GM10248 (cell line): ENCODE measurements around the gene MMD.
A peak's percentile ranks its signal among the peaks of the same experiment; 100 is the strongest.
"Not testable (repeated sequence)": the region's sequence is repeated elsewhere in the genome, so short reads cannot be mapped to it uniquely, and the experiment has no call there.

Experiments
- CTCF ChIA-PET: fragments of 300-600 bp; sonication (Branson Sonifier 250); formaldehyde crosslinking; extraction: SDS; loops from one replicate; lab custom pipeline; 2021; ENCODE audit warnings: antibody characterized with exemption; lab: Yijun Ruan, JAX
- POLR2A ChIA-PET: fragments of 350-650 bp; sonication (Branson Sonifier 250); formaldehyde crosslinking; extraction: SDS; loops from one replicate; lab custom pipeline; 2020; ENCODE audit warnings: antibody characterized with exemption; lab: Yijun Ruan, JAX
- DNase-seq: peaks from one replicate; pipeline ENCODE4 v3.0.0; 2012; ENCODE audit errors: extremely low spot score
- CTCF ChIP-seq: IDR thresholded peaks from 2 replicates; pipeline ENCODE4 v1.5.1; 2012; ENCODE audit warnings: mild to moderate bottlenecking, low read depth; ENCODE audit errors: extremely low read depth, missing control alignments, control extremely low read depth

The MMD gene

GRCh38 chr17:55432358-55433028 is 10.9 kb upstream of the MMD start:
- ChIA-PET POLR2A (no interaction called here), CTCF (interaction anchor here (1.1 to 2.5 kb wide), 4 partner anchors 9 to 82 kb away, joined by 3 to 7 read pairs (median 4); no protein-coding TSS in a partner anchor)
- DNase-seq: no peak
- TF ChIP-seq CTCF: no peak

GRCh38 chr17:55431914-55432313 is 10.3 kb upstream of the MMD start:
- CTCF ChIA-PET: interaction anchor here (2.0 to 2.5 kb wide), 2 partner anchors 17 to 82 kb away, joined by 6 to 7 read pairs; no protein-coding TSS in a partner anchor
- POLR2A ChIA-PET: not testable (repeated sequence)

GRCh38 chr17:55430541-55431288 is 9.1 kb upstream of the MMD start:
- POLR2A ChIA-PET: no interaction called here

More at GRCh38 chr17:55431914-55432313, 10.3 kb upstream of the MMD start:
- DNase-seq: not testable (repeated sequence)

GRCh38 chr17:55427587-55427882 is 5.9 kb upstream of the MMD start:
- POLR2A ChIA-PET: no interaction called here
- TF ChIP-seq CTCF: no peak
- CTCF ChIA-PET: interaction anchor here (1.2 to 1.5 kb wide), 2 partner anchors 10 to 87 kb away, joined by 3 read pairs; no protein-coding TSS in a partner anchor
- DNase-seq: no peak

More at GRCh38 chr17:55430541-55431288, 9.1 kb upstream of the MMD start:
- DNase-seq: no peak
- CTCF ChIA-PET: no interaction called here
- no peak for TF ChIP-seq CTCF

GRCh38 chr17:55426851-55427586 is 5.4 kb upstream of the MMD start:
- no peak for TF ChIP-seq CTCF
- ChIA-PET CTCF (interaction anchor here (1.2 to 1.5 kb wide), 2 partner anchors 9 to 87 kb away, joined by 3 read pairs; no protein-coding TSS in a partner anchor), POLR2A (no interaction called here)
- DNase-seq: peak; percentile 41

- ChIA-PET CTCF (interaction anchor here (1.0 to 1.2 kb wide), 2 partner anchors 9 to 17 kb away, joined by 3 to 4 read pairs; no protein-coding TSS in a partner anchor), POLR2A (interaction anchor here (0.7 kb wide), 1 partner anchor 8 kb away, joined by 3 read pairs; no protein-coding TSS in a partner anchor)
- DNase-seq: no peak
- no peak for TF ChIP-seq CTCF
Measured at GRCh38 chr17:55424893-55425540, 3.4 kb upstream of the MMD start.
